Mammary epithelial cell (primary cell): ENCODE results near the gene GRIA1.

Experiments used
- EZH2 ChIP-seq: IDR thresholded peaks from 2 replicates; pipeline ENCODE4 v1.6.1; 2012; ENCODE audit warnings: low read length, inconsistent platforms, borderline replicate concordance
- TF ChIP-seq, protein P1 (sequence below), 2 donors: IDR thresholded peaks in 1 of 2; conservative IDR thresholded peaks in 1 of 2; 2 replicates each; pipeline ENCODE4 v1.5.1; 2011 to 2012; ENCODE audit warnings: inconsistent platforms in 2 of 2, low read length in 2 of 2, mild to moderate bottlenecking in 2 of 2, control low read depth in 1 of 2, low read depth in 1 of 2; ENCODE audit not compliant: insufficient read depth in 1 of 2; ENCODE audit errors: extremely low read depth in 1 of 2

DNA sequence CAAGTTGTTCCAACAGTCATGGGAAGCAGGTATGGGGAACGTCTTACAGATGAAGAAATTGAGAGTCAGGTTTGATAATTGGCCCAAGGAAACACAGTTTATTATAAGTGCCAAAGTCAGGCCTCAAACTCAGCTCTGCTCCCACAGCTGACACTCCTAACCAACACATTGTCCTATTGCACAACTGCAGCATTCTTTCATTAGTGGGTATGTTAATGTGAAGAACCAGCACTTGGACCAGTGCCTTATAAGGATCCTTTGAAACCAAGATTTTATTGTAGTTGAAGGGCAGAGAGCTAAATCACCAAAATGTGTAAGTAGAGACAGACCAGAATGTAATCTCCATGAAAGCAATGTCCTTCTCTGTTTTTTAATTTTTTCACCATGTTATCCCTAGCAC, 56.1 kb downstream of the GRIA1 start:
- TF ChIP-seq, protein P1, sequence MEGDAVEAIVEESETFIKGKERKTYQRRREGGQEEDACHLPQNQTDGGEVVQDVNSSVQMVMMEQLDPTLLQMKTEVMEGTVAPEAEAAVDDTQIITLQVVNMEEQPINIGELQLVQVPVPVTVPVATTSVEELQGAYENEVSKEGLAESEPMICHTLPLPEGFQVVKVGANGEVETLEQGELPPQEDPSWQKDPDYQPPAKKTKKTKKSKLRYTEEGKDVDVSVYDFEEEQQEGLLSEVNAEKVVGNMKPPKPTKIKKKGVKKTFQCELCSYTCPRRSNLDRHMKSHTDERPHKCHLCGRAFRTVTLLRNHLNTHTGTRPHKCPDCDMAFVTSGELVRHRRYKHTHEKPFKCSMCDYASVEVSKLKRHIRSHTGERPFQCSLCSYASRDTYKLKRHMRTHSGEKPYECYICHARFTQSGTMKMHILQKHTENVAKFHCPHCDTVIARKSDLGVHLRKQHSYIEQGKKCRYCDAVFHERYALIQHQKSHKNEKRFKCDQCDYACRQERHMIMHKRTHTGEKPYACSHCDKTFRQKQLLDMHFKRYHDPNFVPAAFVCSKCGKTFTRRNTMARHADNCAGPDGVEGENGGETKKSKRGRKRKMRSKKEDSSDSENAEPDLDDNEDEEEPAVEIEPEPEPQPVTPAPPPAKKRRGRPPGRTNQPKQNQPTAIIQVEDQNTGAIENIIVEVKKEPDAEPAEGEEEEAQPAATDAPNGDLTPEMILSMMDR (conservative IDR thresholded peaks at IDR 0.05 in 1 of 2, IDR thresholded peaks at IDR 0.05 in 1 of 2; ENCODE audit: extremely low read depth in 1 of 2, insufficient read depth in 1 of 2, low read depth in 1 of 2, low read length in 2 of 2), result no peak
- TF ChIP-seq EZH2, result no peak
